ENCODE results near the gene LZTS2.

GRCh38 chr10:101008823-101009423, 9.3 kb downstream of the LZTS2 start:
- TF ChIP-seq CTCF (IDR thresholded peaks at IDR 0.05; ENCODE audit: low read length) (no peak), EZH2 (IDR thresholded peaks at IDR 0.05; ENCODE audit: borderline replicate concordance, low read length) (no peak)
